Spleen (tissue), 7 donors: ENCODE results near the gene GPR89A.

Experiments
- POLR2A ChIP-seq, 3 donors: fragments of 450-650 bp; IDR thresholded peaks; one replicate each; pipeline ENCODE4 v1.5.1; 2017; ENCODE audit warnings: antibody characterized with exemption in 3 of 3, mild to moderate bottlenecking in 1 of 3
- TF ChIP-seq, protein P1 (sequence below), 11 experiments: fragments of 200-600 bp in 7 of 11; fragments of 450-650 bp in 4 of 11; sonication (generic) in 4 of 11; IDR thresholded peaks in 8 of 11; conservative IDR thresholded peaks in 3 of 11; 1 replicate in 7 of 11; 2 replicates in 4 of 11; pipeline versions ENCODE4 v1.4.0 to v1.8.0; 2016 to 2021; ENCODE audit warnings: antibody characterized with exemption in 11 of 11, inconsistent platforms in 4 of 11, mild to moderate bottlenecking in 1 of 11
- donor health status: DM: no; HTN: no; CAD: no; lungs with moderate emphysema.
- donor health status: DM: no; HTN: no; CAD: no.
- donor health status: DM: no; HTN: no; CAD: no.

- TF ChIP-seq, protein P1, sequence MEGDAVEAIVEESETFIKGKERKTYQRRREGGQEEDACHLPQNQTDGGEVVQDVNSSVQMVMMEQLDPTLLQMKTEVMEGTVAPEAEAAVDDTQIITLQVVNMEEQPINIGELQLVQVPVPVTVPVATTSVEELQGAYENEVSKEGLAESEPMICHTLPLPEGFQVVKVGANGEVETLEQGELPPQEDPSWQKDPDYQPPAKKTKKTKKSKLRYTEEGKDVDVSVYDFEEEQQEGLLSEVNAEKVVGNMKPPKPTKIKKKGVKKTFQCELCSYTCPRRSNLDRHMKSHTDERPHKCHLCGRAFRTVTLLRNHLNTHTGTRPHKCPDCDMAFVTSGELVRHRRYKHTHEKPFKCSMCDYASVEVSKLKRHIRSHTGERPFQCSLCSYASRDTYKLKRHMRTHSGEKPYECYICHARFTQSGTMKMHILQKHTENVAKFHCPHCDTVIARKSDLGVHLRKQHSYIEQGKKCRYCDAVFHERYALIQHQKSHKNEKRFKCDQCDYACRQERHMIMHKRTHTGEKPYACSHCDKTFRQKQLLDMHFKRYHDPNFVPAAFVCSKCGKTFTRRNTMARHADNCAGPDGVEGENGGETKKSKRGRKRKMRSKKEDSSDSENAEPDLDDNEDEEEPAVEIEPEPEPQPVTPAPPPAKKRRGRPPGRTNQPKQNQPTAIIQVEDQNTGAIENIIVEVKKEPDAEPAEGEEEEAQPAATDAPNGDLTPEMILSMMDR (IDR thresholded peaks at IDR 0.05 in 8 of 11, conservative IDR thresholded peaks at IDR 0.05 in 3 of 11): no peak
- TF ChIP-seq POLR2A (IDR thresholded peaks at IDR 0.05): no peak
Observed at GRCh38 chr1:145696630-145696960, 88.8 kb downstream of the GPR89A start.
